Fibroblast of skin of back (primary cell): ENCODE results near the gene DENND4C.
"Not testable (repeated sequence)": the region's sequence is repeated elsewhere in the genome, so short reads cannot be mapped to it uniquely, and the experiment has no call there.

Source experiments
- DNase-seq: peaks from one replicate; pipeline ENCODE4 v3.0.0-alpha.2; 2013

DENND4C gene

GRCh38 chr9:19375538-19375937 lies 145.0 kb downstream of the DENND4C start:
- peak; percentile 72 for DNase-seq

DNA sequence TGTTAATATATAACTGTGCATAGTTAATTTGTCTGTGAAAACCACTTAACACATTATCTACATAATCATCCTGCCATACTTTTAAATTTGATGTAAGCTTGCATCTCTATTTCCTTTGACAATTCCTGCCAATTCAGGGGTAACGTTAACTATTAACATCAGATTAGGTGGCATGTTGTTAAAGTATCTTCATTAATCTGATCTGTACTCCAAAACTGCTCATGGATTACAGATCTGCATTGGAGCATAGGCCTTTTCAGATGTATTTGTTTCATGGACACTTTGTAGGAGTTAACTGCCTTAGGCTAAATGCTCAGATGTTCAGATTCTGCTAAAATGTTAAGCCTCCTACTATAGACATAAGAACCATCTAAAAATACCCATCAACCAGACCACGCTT lies 146.4 kb downstream of the DENND4C start:
- DNase-seq = no peak

- DNase-seq = no peak
Observed at GRCh38 chr9:19378164-19378563, 147.7 kb downstream of the DENND4C start.

DNA sequence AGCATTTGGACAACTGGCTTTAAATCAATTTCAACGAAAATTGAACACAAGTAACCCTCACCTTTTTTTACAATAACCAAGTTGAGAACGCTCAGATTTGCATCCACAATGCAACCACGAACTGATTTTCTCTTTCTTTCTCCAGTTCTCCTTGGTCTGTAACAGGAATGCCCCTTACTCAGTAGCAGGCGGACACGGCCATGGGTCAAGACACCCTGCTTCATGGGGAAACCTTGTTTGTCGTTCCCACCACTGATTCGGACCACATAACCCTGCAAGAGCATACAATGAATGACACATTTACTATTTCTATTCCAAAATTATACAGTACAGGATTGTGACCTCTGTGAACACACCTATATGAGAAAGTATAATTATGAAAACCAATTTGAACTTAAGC lies 148.2 kb downstream of the DENND4C start:
- DNase-seq = no peak

DNA sequence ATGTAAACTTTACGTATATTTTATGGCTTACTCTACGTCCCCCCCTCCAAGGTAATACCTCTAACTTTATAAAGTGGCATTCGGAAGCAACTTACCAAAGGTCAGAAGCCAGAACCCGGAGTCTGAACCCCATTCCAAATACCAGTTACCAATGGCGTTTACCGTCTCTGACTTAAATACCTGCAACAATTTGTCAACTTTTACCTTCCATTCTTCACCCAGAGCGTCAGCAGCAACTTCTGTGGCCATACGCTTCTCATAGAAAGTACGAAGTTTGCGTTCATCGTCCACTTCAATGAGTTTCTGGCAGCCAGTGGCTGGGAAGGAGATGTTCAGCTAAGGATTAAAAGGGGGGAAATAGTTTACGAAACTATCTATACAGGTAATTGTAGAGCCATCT lies 148.8 kb downstream of the DENND4C start:
- DNase-seq = no peak

DNA sequence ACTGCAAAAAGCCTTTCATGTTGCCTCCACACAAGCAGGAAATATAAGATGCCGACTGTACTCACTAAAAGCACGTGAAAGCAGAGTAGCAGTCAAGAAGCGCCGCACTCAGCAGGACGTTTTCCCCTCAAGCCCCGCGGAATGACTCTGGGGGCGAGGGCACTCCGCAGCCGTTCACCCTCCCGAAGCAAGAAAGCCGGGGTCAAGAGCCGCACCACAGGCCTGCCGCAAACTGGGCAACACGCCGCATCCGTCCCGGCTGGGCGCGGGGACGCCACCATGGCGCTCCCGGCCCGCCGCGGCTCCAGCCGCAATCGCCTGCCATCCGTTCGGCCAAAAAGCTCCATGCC lies 149.2 kb downstream of the DENND4C start:
- DNase-seq = no peak

GRCh38 chr9:19380826-19381075 lies 150.3 kb downstream of the DENND4C start:
- DNase-seq = no peak

DNA sequence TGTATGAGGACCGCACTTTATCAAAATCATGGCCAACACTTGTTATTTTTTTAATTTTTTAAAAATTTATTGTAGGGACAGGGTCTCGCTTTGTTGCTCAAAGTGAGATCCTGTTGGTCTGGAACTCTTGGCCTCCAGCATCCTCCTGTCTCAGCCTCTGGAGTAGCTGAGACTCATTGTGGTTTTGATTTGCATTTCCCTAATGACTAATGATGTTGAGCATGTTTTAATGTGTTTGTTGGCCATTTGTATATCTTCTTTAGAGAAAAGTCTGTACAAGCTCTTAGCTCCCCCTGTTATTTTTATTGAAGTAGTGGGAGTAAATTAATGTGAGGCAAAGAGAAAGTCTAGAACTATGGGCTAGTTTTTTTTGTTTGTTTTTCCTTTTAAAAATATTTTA lies 151.2 kb downstream of the DENND4C start:
- DNase-seq = no peak

- not testable (repeated sequence) for DNase-seq
Observed at GRCh38 chr9:19385212-19385611, 154.7 kb downstream of the DENND4C start.

- no peak for DNase-seq
Observed at GRCh38 chr9:19385786-19386501, 155.5 kb downstream of the DENND4C start.

- DNase-seq = peak; percentile 48
Observed at GRCh38 chr9:19386502-19387044, 156.1 kb downstream of the DENND4C start.

GRCh38 chr9:19387317-19387716 lies 156.8 kb downstream of the DENND4C start:
- peak; percentile 49 for DNase-seq

DNA sequence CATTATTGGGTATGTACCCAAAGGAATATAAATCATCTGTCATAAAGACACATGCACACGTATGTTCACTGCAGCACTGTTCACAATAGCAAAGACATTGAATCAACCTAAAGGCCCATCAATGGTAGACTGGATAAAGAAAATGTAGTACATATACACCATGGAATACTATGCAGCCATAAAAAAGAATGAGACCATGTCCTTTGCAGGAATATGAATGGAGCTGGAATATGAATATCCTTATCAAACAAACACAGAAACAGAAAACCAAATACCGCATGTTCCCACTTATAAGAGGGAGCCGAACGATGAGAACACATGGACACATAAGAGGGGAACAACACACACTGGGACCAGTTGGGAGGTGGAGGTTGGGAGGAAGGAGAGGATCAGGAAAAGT lies 159.0 kb downstream of the DENND4C start:
- not testable (repeated sequence) for DNase-seq

DNA sequence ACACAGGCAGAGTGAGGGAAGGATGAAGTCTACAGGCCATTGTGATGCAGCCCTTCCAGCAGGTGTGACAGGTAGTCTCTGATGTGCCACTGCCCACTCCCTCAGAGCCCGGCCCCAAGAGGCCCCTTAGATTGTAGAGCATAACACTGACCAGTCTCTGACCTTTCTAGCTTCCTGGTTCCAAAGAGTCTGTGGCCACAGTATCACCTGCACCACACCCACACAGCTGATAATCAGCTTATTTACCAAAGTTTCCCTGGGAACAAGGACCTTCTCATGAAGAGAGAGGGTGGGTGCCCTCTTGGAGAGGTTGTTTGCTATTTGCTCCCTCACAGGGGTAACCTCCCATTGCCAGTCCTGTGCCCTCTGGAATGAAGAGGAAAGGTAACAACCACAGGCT lies 167.4 kb downstream of the DENND4C start:
- no peak for DNase-seq

- DNase-seq = not testable (repeated sequence)
Observed at GRCh38 chr9:19403231-19403630, 172.7 kb downstream of the DENND4C start.

GRCh38 chr9:19404283-19405075 lies 174.0 kb downstream of the DENND4C start:
- no peak for DNase-seq

- DNase-seq = no peak
Observed at GRCh38 chr9:19405771-19406170, 175.3 kb downstream of the DENND4C start.

DNA sequence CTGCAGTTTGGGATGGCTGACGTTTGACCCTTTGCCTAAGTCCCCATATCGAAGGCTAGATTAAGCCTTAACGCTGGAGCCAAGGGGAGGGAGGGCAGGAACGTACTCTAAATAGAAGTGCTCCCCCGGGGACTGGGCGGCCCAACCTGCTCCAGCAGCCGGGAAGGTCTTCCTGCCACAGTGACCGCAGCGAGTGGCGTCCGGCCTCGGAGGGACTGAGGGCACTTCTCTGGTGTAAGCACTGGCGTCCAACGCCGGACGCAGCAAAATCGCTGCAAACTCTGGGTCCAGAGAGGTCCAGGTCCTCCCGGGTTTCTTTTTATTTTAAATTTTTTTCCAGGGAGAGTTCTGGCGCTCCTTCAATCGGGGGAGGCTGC lies 177.8 kb downstream of the DENND4C start:
- DNase-seq = peak; percentile 13

DNA sequence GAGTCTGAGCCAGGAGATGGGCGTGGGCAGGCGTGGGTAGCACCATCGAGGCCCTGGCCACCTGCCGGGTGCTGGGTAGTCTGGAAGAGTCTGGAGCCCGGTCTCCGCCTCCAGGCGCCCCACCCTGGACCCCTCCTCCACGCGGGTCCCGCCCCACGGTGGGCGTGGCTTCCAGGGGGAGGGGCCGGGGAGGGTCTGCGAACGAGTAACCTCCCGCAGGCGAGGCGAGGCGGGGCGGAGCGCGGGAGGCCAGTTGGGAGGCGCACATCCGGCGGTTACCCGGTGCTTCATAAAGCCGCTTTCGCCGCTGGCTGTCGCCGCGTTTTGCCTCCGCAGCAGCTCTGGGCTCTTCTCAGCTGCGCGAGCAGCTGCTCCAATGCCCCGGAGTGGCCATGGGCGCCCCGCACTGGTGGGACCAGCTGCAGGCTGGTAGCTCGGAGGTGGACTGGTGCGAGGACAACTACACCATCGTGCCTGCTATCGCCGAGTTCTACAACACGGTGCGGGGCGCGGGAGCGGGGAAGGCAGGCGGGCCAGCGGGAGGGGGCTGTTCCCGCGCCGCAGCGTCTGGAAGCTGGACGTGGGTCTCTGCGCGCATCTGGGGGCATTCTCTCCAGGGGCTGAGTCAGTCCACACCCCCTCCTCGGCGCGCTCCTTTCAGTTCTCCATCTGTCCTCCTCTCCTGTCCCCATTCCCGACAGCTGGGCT lies 178.4 kb downstream of the DENND4C start, which contains the start of gene ACER2:
ACER2 (plus strand) TSS at position 317 of the 708 bp plus-strand sequence; CDS start at position 393, 76 bp downstream.
- peak; percentile 89 for DNase-seq

GRCh38 chr9:19409401-19410194 lies 179.1 kb downstream of the DENND4C start:
- no peak for DNase-seq

DNA sequence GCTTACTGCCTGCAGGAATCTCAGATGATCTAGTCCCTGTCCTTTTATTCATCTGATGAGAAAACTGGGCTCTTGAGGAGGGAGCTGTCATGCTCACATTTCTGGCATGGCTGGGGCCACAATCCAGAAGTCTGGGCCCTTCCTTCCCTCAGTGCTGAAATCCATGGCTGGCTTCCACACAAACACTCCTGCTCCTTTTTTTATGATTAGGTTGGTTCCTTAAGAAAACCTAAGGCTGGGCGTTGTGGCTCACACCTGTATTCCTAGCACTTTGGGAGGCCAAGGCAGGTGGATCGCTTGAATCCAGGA lies 179.7 kb downstream of the DENND4C start:
- DNase-seq = no peak

DNA sequence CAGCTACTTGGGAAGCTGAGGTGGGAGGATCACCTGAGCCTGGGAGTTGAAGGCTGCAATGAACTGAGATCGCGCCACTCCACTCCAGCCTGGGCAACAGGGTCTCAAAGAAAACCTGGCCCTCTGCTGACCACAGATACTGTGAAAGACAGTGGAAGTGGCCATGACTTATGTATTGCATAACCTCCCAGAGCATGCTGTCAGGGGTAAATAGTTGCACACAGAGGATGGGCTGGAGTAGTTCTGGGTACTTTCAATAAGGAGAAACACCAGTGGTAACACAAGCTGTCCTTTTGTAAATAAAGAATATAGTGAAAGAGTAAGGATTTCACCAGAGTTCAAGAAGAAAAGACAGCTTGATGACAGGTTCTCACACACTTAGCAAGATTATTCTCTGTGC lies 180.1 kb downstream of the DENND4C start:
- DNase-seq = no peak

- DNase-seq = no peak
Observed at GRCh38 chr9:19411316-19411715, 180.8 kb downstream of the DENND4C start.
